ENCODE data around the gene TMPRSS6. TPM values are rescaled to one million over a fixed set of nuclear protein-coding genes. Genes with fewer than 3 reads are reported as not detected.

TMPRSS6 gene
- total and polyA plus RNA-seq, 2 of the 13 experiments (the other 11 are each of a cell fraction or from before 2014, with no cell fraction given): 4.2 to 4.8 TPM

DNA sequence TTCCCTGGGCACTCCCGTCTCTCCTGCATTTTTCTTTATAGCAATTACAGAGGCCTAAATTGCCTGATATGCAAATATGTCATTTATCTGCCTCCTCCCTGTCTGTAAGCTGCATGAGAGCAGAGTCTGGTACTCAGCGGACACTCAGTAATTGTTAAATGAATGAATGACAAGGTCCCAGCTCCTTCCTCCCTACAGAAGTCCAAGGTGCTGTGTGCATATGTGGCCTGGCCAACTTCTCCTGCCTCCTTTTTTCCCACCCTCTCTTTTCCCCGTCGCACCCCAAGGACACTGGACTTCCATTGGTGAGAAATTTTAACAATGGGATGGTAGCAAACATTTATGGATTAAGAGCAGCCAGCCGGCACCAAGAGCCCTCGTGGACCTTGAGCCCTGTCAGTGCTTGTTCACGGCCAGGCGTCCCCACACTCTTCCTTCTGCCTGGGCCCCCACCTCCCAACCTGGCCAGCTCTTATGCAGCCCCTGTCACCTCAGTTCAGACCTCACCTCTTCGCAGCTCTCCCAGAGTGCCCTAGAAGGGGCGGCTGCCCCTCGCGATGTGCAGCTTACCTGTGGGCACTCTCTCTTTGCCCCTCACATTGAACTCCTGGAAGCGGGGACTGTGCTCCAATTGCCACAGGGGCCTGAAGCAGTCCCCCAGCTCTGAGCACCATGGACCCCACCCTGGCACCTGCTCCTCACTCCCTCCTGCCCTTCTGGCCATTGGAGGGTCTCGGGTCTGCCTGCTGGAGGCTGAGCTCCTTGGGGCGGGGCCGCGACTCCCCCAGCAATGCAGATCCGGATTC, 1.5 kb downstream of the TMPRSS6 start (continued):
- TF ChIP-seq, protein P1, sequence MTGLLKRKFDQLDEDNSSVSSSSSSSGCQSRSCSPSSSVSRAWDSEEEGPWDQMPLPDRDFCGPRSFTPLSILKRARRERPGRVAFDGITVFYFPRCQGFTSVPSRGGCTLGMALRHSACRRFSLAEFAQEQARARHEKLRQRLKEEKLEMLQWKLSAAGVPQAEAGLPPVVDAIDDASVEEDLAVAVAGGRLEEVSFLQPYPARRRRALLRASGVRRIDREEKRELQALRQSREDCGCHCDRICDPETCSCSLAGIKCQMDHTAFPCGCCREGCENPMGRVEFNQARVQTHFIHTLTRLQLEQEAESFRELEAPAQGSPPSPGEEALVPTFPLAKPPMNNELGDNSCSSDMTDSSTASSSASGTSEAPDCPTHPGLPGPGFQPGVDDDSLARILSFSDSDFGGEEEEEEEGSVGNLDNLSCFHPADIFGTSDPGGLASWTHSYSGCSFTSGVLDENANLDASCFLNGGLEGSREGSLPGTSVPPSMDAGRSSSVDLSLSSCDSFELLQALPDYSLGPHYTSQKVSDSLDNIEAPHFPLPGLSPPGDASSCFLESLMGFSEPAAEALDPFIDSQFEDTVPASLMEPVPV (CRISPR knock-in tag; IDR thresholded peaks at IDR 0.05): no peak
- 0 out of 2 replicates have a peak, but pooled peaks have one; percentile 16 for TF ChIP-seq TARDBP (CRISPR knock-in tag; IDR thresholded peaks at IDR 0.05)
- peak; percentile 44; the same call in 1 of the 2 replicates for TF ChIP-seq ZNF430 (CRISPR knock-in tag; IDR thresholded peaks at IDR 0.05)
- TF ChIP-seq ZNF773 (CRISPR knock-in tag; IDR thresholded peaks at IDR 0.05; ENCODE audit: borderline replicate concordance): no peak
- no peak for TF ChIP-seq ZNF468 (CRISPR knock-in tag; IDR thresholded peaks at IDR 0.05)
- TF ChIP-seq, protein P2, sequence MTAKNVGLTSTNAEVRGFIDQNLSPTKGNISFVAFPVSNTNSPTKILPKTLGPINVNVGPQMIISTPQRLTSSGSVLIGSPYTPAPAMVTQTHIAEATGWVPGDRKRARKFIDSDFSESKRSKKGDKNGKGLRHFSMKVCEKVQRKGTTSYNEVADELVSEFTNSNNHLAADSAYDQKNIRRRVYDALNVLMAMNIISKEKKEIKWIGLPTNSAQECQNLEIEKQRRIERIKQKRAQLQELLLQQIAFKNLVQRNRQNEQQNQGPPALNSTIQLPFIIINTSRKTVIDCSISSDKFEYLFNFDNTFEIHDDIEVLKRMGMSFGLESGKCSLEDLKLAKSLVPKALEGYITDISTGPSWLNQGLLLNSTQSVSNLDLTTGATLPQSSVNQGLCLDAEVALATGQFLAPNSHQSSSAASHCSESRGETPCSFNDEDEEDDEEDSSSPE (CRISPR knock-in tag; IDR thresholded peaks at IDR 0.05): no peak
- TF ChIP-seq, protein P3, sequence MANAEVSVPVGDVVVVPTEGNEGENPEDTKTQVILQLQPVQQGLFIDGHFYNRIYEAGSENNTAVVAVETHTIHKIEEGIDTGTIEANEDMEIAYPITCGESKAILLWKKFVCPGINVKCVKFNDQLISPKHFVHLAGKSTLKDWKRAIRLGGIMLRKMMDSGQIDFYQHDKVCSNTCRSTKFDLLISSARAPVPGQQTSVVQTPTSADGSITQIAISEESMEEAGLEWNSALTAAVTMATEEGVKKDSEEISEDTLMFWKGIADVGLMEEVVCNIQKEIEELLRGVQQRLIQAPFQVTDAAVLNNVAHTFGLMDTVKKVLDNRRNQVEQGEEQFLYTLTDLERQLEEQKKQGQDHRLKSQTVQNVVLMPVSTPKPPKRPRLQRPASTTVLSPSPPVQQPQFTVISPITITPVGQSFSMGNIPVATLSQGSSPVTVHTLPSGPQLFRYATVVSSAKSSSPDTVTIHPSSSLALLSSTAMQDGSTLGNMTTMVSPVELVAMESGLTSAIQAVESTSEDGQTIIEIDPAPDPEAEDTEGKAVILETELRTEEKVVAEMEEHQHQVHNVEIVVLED (CRISPR knock-in tag; IDR thresholded peaks at IDR 0.05; ENCODE audit: borderline replicate concordance): no peak
- TF ChIP-seq, protein P4, sequence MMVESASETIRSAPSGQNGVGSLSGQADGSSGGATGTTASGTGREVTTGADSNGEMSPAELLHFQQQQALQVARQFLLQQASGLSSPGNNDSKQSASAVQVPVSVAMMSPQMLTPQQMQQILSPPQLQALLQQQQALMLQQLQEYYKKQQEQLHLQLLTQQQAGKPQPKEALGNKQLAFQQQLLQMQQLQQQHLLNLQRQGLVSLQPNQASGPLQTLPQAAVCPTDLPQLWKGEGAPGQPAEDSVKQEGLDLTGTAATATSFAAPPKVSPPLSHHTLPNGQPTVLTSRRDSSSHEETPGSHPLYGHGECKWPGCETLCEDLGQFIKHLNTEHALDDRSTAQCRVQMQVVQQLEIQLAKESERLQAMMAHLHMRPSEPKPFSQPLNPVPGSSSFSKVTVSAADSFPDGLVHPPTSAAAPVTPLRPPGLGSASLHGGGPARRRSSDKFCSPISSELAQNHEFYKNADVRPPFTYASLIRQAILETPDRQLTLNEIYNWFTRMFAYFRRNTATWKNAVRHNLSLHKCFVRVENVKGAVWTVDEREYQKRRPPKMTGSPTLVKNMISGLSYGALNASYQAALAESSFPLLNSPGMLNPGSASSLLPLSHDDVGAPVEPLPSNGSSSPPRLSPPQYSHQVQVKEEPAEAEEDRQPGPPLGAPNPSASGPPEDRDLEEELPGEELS (CRISPR knock-in tag; IDR thresholded peaks at IDR 0.05): 0 out of 2 replicates have a peak, but pooled peaks have one; percentile 25
- TF ChIP-seq ZSCAN31 (CRISPR knock-in tag; IDR thresholded peaks at IDR 0.05; ENCODE audit: low read depth): no peak
- no peak for TF ChIP-seq YY1 (IDR thresholded peaks at IDR 0.05; ENCODE audit: insufficient read depth, insufficient replicate concordance, low read depth, low read length)
- no peak for TF ChIP-seq SP140L (CRISPR knock-in tag; IDR thresholded peaks at IDR 0.05; ENCODE audit: borderline replicate concordance)
- TF ChIP-seq NBN (conservative IDR thresholded peaks at IDR 0.05): no peak
- TF ChIP-seq, protein P5, sequence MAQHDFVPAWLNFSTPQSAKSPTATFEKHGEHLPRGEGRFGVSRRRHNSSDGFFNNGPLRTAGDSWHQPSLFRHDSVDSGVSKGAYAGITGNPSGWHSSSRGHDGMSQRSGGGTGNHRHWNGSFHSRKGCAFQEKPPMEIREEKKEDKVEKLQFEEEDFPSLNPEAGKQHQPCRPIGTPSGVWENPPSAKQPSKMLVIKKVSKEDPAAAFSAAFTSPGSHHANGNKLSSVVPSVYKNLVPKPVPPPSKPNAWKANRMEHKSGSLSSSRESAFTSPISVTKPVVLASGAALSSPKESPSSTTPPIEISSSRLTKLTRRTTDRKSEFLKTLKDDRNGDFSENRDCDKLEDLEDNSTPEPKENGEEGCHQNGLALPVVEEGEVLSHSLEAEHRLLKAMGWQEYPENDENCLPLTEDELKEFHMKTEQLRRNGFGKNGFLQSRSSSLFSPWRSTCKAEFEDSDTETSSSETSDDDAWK (CRISPR knock-in tag; IDR thresholded peaks at IDR 0.05): no peak
- no peak for TF ChIP-seq ARHGAP35 (CRISPR knock-in tag; IDR thresholded peaks at IDR 0.05; ENCODE audit: borderline replicate concordance)
- no peak for TF ChIP-seq ZNF720 (CRISPR knock-in tag; IDR thresholded peaks at IDR 0.05)
- no peak for TF ChIP-seq SMAD9 (CRISPR knock-in tag; IDR thresholded peaks at IDR 0.05)
- TF ChIP-seq KLF12 (CRISPR knock-in tag; IDR thresholded peaks at IDR 0.05; ENCODE audit: borderline replicate concordance): no peak
- no peak for TF ChIP-seq ZMYM2 (CRISPR knock-in tag; IDR thresholded peaks at IDR 0.05)
- no peak for TF ChIP-seq KDM1A (CRISPR knock-in tag; IDR thresholded peaks at IDR 0.05)
- 0 out of 2 replicates have a peak, but pooled peaks have one; percentile 33 for TF ChIP-seq RFXAP (CRISPR knock-in tag; IDR thresholded peaks at IDR 0.05; ENCODE audit: borderline replicate concordance)
